K562 (cell line): ENCODE measurements around the gene MED20. TPM values are rescaled to one million over a fixed set of nuclear protein-coding genes. Genes with fewer than 3 reads are reported as not detected.
A peak's percentile ranks its signal among the peaks of the same experiment; 100 is the strongest.

ENCODE experiments used
- CBX3 ChIP-seq, 2 experiments: IDR thresholded peaks; 1 replicate in 1 of 2; 2 replicates in 1 of 2; pipeline ENCODE4 v1.6.1; 2012; ENCODE audit warnings: inconsistent platforms in 2 of 2, low read length in 2 of 2, borderline replicate concordance in 1 of 2, control low read depth in 1 of 2
- ERF ChIP-seq: fragments of 450-650 bp; formaldehyde crosslinking; IDR thresholded peaks from 2 replicates; pipeline ENCODE4 v1.4.0; 2020; ENCODE audit warnings: mild to moderate bottlenecking, mixed read lengths
- ETS2 ChIP-seq: IDR thresholded peaks from 2 replicates; pipeline ENCODE4 v1.6.1; 2016; ENCODE audit warnings: borderline replicate concordance, missing genetic modification characterization, mild to moderate bottlenecking, moderate library complexity, missing compliant biosample characterization; ENCODE audit not compliant: poor library complexity, severe bottlenecking
- ETV6 ChIP-seq, 3 experiments: fragments of 150-350 bp in 1 of 3; sonication (generic) in 1 of 3; formaldehyde crosslinking in 1 of 3; IDR thresholded peaks; 2 replicates each; pipeline versions ENCODE4 v1.6.1 to v1.8.0; 2014 to 2022; ENCODE audit warnings: borderline replicate concordance in 2 of 3, low read depth in 2 of 3, antibody characterized with exemption in 1 of 3, low read length in 1 of 3, mild to moderate bottlenecking in 1 of 3, missing genetic modification reagents in 1 of 3
- RBM25 ChIP-seq: fragments of 200-400 bp; formaldehyde crosslinking; IDR thresholded peaks from 2 replicates; pipeline ENCODE4 v1.6.1; 2018; ENCODE audit warnings: low read length, low read depth, moderate library complexity; ENCODE audit not compliant: severe bottlenecking
- TCFL5 ChIP-seq: fragments of 250-450 bp; sonication (Bioruptor Pico); conservative IDR thresholded peaks from 2 replicates; pipeline ENCODE4 v1.6.1; 2021; ENCODE audit warnings: mild to moderate bottlenecking, moderate library complexity, matching md5 sums
- YY1 ChIP-seq, 3 experiments: IDR thresholded peaks; 2 replicates each; pipeline ENCODE4 v1.6.1; 2011; ENCODE audit warnings: low read length in 2 of 3, mild to moderate bottlenecking in 2 of 3, moderate library complexity in 2 of 3, borderline replicate concordance in 1 of 3, control low read depth in 1 of 3, low read depth in 1 of 3; ENCODE audit not compliant: insufficient read depth in 3 of 3, insufficient replicate concordance in 2 of 3, control insufficient read depth in 1 of 3, insufficient read length in 1 of 3; ENCODE audit errors: extremely low read depth in 1 of 3
- ZNF318 ChIP-seq, 2 experiments: fragments of 450-650 bp; IDR thresholded peaks; 2 replicates each; pipeline ENCODE4 v1.6.1; 2016; ENCODE audit warnings: mild to moderate bottlenecking in 2 of 2, borderline replicate concordance in 1 of 2, low read depth in 1 of 2, moderate library complexity in 1 of 2
- polyA plus RNA-seq, 8 experiments: library from polyadenylated mRNA; depleted of rRNA in 4 of 8; stranded (reverse) in 5 of 8; unstranded in 3 of 8; fragments of >200 nt; fragmentation: Nextera tagmentation in 2 of 8; fragmentation: Illumina TruSeq in 1 of 8; extraction: Ambion mirVana in 2 of 8; extraction: Trizol in 1 of 8; gene quantifications; 2 replicates each; pipeline versions ENCODE4 v1.2.1 to v1.2.3, GENCODE V29; 2011 to 2014; ENCODE audit warnings: inconsistent platforms in 1 of 8, missing spikeins in 1 of 8
- total RNA-seq, 7 experiments: library from RNA; depleted of rRNA in 6 of 7; stranded (reverse); fragments of >200 nt in 6 of 7; fragmentation: Illumina TruSeq in 2 of 7; extraction: Trizol in 2 of 7; gene quantifications; 2 replicates each; pipeline versions ENCODE4 v1.2.1 to v1.2.3, GENCODE V29; 2011 to 2021; ENCODE audit warnings: low replicate concordance in 1 of 7
- TF ChIP-seq, protein P1 (sequence below): fragments of 250-450 bp; sonication (Bioruptor Pico); IDR thresholded peaks from 2 replicates; pipeline ENCODE4 v1.8.0; 2021; ENCODE audit warnings: borderline replicate concordance, mild to moderate bottlenecking, moderate library complexity; ENCODE audit not compliant: poor library complexity, severe bottlenecking
- TF ChIP-seq, protein P2 (sequence below): fragments of 450-650 bp; formaldehyde crosslinking; IDR thresholded peaks from 2 replicates; pipeline ENCODE4 v1.4.0; 2020; ENCODE audit warnings: mild to moderate bottlenecking, moderate library complexity
- TF ChIP-seq, protein P3 (sequence below): fragments of 450-650 bp; IDR thresholded peaks from 2 replicates; pipeline ENCODE4 v1.6.1; 2017; ENCODE audit warnings: antibody characterized with exemption

The MED20 gene
- total and polyA plus RNA-seq, 9 of the 15 experiments (the other 6 are each of a cell fraction or from before 2014, with no cell fraction given): 27.3 to 80.9 (median 46.0) TPM

- TF ChIP-seq, protein P1, sequence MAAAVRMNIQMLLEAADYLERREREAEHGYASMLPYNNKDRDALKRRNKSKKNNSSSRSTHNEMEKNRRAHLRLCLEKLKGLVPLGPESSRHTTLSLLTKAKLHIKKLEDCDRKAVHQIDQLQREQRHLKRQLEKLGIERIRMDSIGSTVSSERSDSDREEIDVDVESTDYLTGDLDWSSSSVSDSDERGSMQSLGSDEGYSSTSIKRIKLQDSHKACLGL (CRISPR knock-in tag): no peak
- TF ChIP-seq ETS2 (tag) (no peak), ETV6 (IDR thresholded peaks at IDR 0.05; ENCODE audit: borderline replicate concordance in 1 of 2, low read depth in 2 of 2, low read length in 1 of 2) (0 out of 4 replicates have a peak, but pooled peaks of 1 of the 2 experiments have one; percentile 12), ETV6 (CRISPR knock-in tag; IDR thresholded peaks at IDR 0.05; ENCODE audit: borderline replicate concordance) (no peak), ERF (CRISPR knock-in tag) (no peak), ZNF318 (IDR thresholded peaks at IDR 0.05; ENCODE audit: borderline replicate concordance in 1 of 2, low read depth in 1 of 2) (no peak), YY1 (IDR thresholded peaks at IDR 0.05; ENCODE audit: borderline replicate concordance in 1 of 3, control insufficient read depth in 1 of 3, extremely low read depth in 1 of 3, insufficient read depth in 3 of 3, insufficient read length in 1 of 3, insufficient replicate concordance in 2 of 3, low read depth in 1 of 3, low read length in 2 of 3) (no peak), CBX3 (IDR thresholded peaks at IDR 0.05; ENCODE audit: borderline replicate concordance in 1 of 2, low read length in 2 of 2) (no peak), RBM25 (no peak), TCFL5 (CRISPR knock-in tag) (no peak)
- TF ChIP-seq, protein P2, sequence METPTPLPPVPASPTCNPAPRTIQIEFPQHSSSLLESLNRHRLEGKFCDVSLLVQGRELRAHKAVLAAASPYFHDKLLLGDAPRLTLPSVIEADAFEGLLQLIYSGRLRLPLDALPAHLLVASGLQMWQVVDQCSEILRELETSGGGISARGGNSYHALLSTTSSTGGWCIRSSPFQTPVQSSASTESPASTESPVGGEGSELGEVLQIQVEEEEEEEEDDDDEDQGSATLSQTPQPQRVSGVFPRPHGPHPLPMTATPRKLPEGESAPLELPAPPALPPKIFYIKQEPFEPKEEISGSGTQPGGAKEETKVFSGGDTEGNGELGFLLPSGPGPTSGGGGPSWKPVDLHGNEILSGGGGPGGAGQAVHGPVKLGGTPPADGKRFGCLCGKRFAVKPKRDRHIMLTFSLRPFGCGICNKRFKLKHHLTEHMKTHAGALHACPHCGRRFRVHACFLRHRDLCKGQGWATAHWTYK: peak; percentile 2
- TF ChIP-seq, protein P3, sequence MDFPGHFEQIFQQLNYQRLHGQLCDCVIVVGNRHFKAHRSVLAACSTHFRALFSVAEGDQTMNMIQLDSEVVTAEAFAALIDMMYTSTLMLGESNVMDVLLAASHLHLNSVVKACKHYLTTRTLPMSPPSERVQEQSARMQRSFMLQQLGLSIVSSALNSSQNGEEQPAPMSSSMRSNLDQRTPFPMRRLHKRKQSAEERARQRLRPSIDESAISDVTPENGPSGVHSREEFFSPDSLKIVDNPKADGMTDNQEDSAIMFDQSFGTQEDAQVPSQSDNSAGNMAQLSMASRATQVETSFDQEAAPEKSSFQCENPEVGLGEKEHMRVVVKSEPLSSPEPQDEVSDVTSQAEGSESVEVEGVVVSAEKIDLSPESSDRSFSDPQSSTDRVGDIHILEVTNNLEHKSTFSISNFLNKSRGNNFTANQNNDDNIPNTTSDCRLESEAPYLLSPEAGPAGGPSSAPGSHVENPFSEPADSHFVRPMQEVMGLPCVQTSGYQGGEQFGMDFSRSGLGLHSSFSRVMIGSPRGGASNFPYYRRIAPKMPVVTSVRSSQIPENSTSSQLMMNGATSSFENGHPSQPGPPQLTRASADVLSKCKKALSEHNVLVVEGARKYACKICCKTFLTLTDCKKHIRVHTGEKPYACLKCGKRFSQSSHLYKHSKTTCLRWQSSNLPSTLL: no peak
Measured at GRCh38 chr6:41938590-41939175, 17.7 kb upstream of the MED20 start (continued).
